Stimulated activated CD4-positive, alpha-beta T cell treated with anti-CD3 and anti-CD28 coated beads, Interleukin-4, amount 100 ng/mL, for 4 hours (primary cell): ENCODE measurements around the gene PRR5.
A peak's percentile ranks its signal among the peaks of the same experiment; 100 is the strongest.

Experiments used
- DNase-seq, 2 experiments: peaks; one replicate each; pipeline ENCODE4 v3.0.0-alpha.2; 2020

PRR5 gene

DNA sequence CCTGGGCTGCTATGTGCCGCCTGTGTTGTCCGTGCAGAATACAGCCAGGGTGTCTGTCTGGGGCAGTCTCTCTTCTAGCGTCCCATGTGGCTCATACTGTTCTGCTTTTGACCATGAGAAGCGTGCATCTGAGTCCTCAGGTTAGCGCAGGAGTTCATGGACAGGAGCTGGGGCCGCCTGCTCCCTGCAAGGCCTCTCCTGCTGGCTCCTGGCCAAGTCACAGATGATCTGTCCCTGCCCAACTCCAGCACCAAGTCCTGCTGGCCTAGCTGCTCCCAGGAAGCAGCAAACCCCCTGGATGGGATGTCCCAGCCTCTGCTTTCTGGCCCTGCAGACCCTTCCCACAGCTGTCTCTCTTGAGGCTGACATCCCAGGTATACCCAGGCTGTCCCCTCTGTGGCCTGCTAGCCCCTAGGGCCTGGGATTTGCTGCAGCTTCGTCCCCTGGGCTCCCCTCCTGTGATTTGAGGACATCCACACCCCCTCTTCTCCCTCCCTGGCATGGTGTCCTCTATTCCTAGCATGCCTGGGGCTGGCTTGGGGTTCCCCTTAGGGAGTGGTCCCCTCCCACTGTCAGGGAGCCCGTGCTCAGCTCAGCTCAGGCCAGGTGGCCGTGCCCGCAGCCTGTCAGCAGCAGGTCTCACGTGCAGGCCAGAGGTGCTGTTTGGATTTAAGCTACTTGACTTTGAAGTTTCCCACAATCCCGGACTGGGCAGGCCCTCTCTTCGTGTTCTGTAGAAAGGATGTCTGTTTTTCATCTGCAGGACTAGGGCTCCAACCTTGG, 17.8 kb downstream of the PRR5 start:
- no peak for DNase-seq

DNA sequence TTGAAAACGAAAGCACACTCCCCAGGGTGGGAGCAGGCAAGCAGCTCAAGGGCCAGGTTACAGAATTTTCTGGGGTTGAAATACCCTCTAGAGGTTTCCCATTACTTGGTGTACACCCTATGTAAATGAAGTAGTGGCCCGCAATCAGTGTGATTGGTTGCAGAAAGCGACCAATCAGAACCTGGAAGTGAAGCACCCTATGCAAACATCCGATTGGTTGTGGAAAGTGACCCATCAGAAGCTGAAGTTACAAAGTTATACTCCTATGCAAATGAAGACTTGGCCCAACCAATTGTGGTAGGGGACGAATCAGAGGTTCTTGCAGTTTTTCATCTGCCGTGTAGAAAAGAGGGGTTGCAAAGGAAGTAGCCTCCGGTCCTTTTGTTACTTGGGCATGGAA, 19.2 kb downstream of the PRR5 start:
- no peak for DNase-seq

DNA sequence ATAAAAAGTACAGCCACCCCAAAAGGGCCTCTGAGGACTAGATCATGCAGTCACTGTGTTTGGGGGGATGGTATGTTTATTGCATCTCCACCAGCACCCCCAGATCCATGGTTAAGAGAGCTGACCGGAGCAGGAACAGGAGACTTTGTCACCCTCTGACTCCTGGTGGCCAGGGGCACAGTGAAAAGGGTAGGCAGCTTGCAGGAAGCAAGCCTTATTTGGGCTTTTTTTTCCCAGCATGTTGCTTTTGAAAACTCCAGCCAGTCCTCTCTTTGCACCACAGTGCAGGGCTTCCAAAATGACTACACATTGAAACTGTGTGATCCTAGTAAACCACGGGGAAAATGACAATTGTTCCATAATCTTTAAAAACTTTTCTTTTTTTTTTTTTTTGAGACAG, 20.6 kb downstream of the PRR5 start:
- no peak for DNase-seq

DNA sequence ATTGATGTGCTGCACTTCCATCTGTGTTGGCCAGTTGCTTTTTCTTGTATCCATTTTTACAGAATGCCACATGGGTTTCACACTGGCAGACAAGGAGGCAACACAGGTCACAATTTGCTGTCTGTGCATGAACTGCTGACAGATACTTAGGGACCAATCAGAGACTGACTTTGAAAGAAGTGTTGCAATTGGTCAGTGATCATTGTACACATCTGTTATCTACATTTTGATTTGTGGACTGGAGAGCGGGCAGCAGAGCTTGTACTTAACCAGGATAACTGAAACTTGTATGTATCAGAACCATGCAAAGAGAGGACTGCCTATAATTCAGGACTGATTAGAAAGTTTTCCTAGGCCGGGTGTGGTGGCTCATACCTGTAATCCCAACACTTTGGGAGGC, 21.8 kb downstream of the PRR5 start:
- DNase-seq: no peak

DNA sequence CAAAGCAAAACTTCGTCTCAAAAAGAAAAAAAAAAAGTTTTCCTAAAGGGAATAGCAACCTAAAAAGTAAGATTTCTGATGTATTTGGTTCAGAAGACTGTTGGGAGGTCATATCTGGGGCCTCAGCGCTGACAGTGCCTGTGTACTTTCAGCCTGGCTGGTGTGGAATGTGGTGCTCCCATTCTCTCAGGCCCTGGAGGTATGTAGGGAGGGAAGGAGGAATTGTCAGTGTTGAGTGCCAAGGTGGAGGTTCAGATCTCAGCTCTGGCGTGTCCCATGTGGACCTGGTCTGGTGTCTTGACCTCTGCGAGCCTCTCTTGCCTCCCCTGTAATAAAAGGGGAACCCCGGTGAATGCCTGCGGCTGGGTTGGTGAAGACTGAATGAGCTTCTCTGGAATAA, 22.4 kb downstream of the PRR5 start:
- no peak for DNase-seq

DNA sequence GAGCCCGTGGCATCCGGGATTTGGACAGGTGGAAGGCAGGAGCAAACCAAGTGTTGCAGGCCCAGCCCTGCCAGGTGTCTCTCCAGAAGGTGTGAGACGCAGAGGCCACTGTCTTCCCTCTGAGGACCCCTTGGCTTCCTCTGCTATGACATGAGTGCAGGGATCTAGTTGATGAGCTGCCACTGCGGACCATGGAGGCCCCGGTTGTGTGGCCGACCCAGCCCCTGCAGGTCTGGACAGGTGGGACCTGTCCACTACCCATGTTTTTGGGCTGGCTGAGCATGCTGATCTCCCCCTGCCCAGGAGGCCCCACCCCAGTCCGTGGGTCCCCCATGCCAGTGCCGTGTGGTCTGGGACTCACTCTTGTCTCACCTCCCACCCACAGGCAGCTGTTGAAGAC, 22.9 kb downstream of the PRR5 start:
- no peak for DNase-seq

DNA sequence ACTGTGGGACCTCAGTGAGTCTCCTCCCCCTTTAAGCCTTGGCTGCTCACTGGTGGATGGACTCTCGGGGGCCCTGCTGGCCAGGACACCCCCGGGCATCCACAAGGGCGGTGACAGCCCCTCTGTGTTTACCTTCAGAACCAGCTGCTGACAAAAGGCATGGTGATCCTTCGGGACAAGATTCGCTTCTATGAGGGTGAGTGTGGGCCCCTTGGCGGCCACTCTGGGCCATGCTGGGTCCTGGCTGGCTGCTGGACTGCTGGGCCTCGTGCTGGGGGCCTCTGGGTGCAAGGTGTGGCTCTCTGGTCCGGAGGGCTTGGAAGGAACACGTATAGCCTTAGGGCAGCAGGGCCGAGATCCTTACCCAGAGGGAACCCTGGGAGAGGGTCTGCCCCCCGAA, 24.4 kb downstream of the PRR5 start:
- no peak for DNase-seq

DNA sequence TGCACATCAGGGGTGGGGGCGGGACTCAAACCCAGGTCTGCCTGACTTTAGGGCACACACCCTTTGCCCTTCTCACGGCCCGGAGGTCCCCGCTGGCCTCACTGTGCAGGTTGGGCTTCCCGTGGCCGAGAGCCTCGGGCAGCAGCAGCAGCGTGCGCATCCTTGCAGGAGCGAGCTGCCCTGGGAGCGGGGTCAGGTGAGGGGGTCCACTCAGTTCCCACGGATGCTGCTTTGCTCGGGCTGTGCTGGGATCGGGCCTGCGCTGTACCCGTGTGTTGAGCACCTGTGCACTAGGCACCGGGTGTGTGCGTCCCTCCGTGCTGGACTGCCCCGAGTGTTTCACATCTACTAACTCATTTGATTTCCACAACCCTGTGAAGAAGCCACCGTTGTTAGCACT, 25.1 kb downstream of the PRR5 start:
- DNase-seq: no peak

DNA sequence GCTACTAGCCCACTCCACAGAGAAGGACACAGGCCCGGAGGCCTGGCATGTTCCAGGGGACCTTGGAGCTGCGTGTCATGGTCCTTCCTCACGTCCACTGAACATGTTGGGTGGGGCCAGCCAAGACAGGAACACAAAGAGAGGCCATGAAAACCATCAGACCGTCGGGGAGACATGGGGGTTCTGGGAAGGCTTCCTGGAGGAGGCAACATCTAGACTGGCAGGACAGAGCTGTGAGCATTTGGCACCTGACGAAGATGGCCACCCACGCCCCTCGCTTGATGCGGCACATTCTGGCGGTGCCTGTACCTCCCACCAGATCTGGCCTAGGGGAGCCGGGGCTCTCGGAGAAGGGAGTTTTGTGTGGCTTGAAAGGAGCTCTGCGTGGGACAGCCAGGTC, 25.7 kb downstream of the PRR5 start:
- no peak for DNase-seq

DNA sequence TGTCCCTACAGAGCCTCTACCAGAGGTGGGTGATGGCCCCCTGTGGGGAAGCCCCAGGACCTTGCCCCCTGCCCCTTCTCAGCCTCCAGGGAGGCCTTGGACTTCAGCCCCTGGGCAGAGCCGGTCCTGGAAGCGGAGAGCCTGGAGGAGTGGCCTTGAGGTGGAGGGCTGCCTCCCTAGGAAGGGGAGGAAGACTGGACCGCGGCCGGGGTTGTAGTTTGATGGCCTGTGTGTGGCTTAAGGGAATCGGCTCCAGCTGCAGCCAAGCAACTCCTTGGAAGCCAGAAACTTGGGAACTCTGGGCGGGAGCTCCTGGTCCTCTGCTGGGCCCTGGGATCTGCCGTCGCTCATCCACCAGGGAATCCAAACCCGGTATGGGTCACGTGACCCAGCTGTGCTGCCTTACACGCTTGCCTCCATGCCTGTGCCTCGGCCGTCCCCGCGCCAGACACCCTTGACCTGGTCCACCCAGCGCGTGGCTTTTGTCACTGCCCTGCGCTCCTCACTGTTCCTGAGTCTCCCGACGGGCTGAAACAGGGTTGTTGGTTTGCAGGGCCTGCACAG, 26.8 kb downstream of the PRR5 start:
- DNase-seq: no peak

DNA sequence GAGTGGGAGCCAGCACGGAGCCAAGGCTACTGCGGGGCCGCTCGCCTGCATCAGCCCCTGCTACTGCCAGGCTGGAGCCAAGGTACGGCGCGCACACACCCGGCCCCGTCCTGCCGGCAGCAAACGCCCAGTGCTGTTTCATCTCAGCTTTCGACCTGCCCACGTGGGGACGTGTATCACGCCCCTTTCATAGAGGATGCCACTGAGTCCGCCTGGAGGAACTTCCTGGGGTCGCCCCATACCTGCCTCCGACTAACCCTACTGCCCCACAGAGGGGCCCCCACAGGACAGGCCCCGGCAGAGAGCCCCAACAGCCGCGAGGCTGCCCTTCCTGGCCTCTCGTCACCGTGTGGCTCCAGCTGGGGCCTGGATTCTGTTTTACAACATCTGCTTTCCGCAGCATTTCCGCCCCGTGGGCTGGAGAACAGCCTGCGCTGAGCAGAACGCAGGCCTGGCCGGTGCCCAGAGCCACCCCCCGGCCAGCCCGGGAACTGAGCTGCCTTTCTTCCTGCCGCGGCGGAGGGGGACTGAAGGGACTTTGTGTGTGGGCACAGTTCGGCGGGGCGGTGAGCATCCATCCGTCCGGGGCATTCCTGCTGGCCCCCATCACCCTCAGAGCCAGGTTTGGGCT, 27.5 kb downstream of the PRR5 start:
- DNase-seq: no peak

DNA sequence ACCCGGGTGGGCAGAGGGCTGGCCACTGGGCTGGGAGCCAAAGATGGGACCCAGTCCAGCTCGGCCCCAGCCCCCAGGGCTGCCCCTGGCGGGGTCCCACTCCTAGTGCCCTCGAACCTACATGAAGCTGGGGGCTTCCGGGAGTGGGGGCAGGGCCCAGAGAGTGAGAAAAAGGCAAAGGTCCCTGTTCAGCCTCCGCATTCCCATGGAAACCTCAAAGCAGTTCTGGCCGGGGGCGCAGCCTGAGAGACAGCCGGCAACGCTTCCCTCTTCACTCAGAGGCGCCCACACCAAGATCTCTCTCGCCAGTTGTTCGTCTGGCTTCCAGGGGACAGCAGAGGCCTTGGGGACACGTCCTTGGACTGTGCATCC, 28.0 kb downstream of the PRR5 start:
- DNase-seq: no peak

DNA sequence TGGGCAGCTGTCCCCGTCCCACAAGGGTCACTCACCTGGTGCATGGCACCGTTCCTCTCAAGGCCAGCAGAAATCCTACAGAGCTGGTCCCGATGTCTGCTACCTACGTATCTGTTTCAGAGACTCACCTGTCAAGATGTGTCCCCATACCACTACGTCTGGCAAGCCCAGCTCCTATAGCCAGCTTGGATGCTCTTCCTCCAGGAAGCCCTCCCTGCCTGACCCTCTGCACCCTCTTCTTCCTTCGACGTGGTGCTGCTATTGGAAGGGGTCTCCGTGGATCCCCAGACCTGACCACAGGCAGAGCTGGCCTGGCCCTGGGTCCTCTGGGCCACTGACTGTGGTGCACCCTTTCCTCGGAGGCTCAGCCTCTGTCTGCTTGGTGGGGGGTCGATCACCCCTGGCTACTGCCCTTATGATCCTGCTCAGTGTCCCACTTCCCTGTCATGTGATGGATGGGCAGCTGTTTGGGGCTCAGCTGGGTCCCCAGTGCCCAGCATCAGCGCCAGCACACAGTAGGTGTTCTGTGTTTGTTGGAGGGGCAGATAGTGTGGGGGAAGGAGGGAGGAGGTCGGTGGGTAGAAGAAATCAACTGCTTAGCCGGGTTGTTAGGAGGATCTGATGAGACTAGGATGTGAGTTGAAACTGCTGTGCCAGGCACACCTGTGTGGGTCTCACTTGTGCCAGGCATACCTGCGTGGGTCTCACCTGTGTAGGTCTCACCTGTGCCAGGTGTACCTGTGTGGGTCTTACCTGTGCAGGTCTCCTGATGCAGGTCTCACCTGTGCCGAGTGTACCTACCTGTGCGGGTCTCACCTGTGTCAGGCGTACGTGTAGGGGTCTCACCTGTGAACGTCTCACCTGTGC, 28.7 kb downstream of the PRR5 start:
- DNase-seq: no peak

DNA sequence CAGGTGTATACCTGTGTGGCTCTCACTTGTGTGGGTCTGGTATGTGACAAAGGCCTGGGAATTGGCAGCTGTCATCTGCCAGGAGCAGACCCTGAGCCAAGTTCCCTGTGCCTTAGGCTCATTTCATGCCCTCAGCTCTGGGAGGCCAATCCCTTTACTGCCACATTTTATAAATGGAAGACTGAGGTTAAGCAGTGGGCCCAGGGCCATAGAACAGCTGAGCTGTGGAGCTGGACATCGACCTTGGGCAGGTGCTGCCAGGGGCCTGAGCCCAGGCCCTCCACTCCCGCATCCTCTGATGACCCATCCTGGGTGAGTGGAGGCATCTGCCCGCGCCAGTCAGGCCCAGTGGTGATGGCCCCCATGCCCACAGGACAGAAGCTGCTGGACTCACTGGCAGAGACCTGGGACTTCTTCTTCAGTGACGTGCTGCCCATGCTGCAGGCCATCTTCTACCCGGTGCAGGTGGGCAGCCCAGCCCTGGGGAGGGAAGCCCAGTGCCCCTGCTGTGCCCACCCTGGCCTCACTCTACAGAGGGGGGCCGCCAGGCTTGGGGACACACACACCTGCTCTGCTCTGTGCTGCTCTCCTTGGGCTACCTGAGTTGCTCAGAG, 29.5 kb downstream of the PRR5 start:
- no peak for DNase-seq

DNA sequence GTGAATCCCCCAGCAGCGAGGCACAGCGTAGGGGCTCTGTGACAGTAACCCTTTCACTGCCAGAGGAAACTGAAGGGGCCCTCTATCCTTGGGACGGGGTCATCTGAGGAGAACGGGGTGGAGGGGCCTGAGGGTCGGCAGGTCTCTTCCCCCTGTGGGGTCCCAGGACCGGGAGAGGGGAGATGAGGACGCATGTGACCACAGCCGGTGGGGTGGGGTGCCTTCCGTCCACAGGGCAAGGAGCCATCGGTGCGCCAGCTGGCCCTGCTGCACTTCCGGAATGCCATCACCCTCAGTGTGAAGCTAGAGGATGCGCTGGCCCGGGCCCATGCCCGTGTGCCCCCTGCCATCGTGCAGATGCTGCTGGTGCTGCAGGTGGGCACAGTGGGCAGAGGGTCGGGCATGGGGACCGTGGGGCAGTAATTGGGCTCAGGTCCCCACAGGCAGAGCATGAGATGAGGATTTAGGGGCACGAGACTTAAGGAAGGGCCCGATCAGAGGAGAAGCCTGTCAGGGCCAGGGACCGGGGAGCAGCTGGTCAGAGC, 30.1 kb downstream of the PRR5 start:
- DNase-seq: no peak

DNA sequence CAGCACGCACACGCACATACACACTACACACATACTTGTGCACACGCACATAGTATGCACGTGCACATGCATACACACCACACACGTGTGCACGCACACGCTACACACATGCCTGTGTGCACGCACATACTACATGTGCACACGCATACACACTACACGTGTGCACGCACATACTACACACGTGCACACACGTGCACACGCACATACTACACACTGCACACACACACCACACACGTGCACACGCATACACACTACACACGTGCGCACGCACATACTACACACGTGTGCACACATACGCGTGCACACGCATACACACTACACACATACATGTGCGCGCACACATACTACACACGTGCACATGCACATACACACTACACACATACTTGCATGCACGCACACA, 30.7 kb downstream of the PRR5 start:
- DNase-seq: no peak

DNA sequence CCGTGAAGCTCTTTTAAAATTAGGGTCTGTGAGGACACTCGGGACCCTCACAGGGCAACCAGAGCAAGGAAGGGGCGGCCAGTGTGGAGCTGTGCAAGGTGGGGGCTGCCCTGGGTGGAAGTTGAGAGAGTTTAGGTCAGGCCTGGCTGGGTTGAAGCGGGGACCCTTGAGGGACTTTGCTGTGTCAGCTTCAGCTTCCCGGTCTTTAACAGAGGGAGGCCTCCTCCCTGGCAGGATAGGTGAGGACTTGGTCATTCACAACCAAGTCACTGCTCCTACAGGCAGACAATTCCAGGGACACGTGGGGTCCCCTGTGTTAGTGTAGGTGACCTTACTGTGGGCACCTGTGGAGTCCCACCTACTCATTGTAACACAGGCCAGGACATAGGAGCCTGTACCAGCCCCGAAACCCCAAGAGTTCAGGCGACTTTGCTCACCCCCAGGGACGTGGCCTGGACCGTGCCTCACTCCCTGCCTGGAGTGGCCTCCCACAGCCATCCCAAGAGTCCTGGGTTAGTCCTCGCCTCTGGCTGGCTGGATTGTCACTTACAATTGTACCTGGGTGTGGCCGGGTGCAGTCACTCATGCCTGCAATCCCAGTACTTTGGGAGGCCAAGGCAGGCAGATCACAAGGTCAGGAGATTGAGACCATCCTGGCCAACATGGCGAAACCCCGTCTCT, 31.6 kb downstream of the PRR5 start:
- DNase-seq: no peak

DNA sequence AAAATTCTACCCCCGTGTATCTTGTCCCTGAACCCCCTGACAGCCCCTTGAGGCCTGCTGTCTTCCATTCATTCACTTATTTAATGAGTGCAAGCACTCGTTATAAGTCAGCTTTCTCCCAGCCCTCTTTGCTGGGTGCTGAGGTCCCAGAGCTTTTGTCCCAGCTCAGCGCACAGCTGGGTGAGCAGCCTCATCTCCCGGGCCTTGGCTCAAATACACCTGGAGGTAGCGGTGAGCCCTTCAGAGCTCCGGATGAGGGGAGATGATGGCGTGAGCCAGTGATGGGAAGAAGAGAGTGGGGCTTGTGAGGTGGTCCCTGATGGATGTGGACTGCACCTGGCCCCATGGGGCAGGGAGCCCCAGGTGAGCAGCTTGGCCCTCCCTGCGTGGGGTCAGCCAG, 32.3 kb downstream of the PRR5 start:
- no peak for DNase-seq

DNA sequence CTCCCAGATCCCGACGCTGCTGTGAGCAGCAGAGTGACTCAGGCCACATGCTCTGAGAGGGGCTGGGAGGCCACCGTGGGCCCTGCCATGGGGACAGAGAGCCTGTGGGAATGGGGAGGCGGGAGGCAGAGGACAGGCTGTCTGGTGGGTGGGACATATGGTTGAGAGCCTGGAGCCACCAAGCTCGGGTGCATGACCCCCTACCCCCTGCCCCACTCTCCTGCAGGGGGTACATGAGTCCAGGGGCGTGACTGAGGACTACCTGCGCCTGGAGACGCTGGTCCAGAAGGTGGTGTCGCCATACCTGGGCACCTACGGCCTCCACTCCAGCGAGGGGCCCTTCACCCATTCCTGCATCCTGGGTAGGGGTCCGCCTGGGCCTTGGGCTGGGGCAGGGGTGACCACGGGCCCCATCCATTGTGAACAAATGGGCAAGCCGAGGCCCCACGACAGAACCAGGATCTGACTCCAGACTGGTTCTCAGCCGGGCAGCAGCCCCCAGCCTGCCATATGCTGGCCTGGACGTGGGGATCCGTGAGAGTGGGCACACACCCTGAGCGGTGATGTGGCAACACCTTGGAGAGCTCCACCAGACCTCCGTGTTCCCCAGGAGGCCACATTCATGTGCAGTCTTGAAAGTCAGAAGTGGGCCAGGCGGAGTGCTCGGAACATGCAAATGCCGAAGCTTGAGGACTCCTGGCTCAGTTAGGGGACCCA, 33.0 kb downstream of the PRR5 start:
- DNase-seq: no peak

DNA sequence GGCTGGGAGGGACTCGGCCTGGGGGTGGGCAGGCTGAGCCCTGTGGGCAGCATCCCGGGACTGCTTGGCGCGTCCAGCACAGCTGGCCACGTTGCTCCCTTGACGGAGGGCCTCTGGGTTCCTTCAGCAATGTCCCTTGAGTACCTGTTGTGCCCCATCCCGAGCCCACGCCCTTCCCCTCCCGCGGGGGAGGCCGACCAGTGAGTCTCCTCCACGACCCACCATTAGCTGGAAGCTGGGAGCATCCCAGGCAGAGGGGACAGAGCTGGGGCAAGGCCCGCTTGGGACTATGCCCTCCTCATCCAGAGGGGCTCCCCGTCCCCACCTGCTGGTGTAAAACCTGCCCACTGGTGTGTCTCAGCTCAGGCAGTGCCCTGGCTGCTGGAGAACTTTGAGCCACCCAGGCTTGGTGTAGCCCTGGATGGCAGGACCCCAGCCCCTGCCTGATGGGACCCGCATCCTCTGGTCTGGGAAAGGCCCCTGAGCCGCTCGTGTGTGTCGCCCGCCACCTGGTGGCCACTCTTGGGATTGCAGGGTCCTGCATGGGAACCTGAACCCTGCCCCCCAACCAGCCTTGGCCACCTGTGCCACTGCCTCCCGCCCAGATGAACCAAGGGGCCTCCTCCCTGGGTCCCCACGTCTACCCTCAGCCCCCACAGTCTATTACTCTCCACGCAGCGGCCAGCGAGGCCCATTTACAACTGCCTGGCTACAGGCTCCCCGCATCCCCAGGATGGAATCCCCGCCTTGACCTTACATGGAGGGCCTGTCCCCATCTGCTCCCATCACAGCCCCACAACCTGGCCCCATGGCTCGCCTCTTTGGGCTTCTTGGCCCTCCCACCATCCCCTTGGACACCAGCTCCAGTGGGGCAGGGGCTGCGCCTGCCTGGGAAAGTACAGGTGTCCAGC, 33.8 kb downstream of the PRR5 start:
- DNase-seq: peak; percentile 69 to 86
